Neural crest cell (in vitro differentiated cells): ENCODE results near the gene HOXA2. TPM values are rescaled to one million over a fixed set of nuclear protein-coding genes. Genes with fewer than 3 reads are reported as not detected.

Experiments used
- DNase-seq: peaks from one replicate; pipeline ENCODE4 v3.0.0; 2021; ENCODE audit warnings: low read depth, mixed read lengths, low spot score
- H3K27ac Mint-ChIP-seq: one replicate; pipeline ENCODE4 v1.8.0; 2021; ENCODE audit warnings: mild to moderate bottlenecking, mixed read lengths; ENCODE audit not compliant: unreplicated experiment
- H3K27me3 Mint-ChIP-seq: 2 replicates; pipeline ENCODE4 v1.8.0; 2021; ENCODE audit warnings: low read depth, mild to moderate bottlenecking, mixed read lengths
- H3K36me3 Mint-ChIP-seq: 2 replicates; pipeline ENCODE4 v1.8.0; 2021; ENCODE audit warnings: low read depth, mild to moderate bottlenecking, mixed read lengths
- H3K4me1 Mint-ChIP-seq: 2 replicates; pipeline ENCODE4 v1.8.0; 2021; ENCODE audit warnings: mixed read lengths
- H3K4me3 Mint-ChIP-seq: one replicate; pipeline ENCODE4 v1.8.0; 2021; ENCODE audit warnings: mild to moderate bottlenecking, mixed read lengths
- H3K9me3 Mint-ChIP-seq: 2 replicates; pipeline ENCODE4 v1.8.0; 2021; ENCODE audit warnings: mixed read lengths
- total RNA-seq: library from RNA; stranded (reverse); gene quantifications from 2 replicates; pipeline ENCODE4 v1.2.1, GENCODE V29; 2021
- TF ChIP-seq, protein P1 (sequence below): fragments of 200-600 bp; sonication (generic); conservative IDR thresholded peaks from 2 replicates; pipeline ENCODE4 v1.5.0; 2021; ENCODE audit warnings: antibody characterized with exemption, mild to moderate bottlenecking

HOXA2 gene
- total RNA-seq, 1 donor from 2014 or later, result 41.6 TPM

DNA sequence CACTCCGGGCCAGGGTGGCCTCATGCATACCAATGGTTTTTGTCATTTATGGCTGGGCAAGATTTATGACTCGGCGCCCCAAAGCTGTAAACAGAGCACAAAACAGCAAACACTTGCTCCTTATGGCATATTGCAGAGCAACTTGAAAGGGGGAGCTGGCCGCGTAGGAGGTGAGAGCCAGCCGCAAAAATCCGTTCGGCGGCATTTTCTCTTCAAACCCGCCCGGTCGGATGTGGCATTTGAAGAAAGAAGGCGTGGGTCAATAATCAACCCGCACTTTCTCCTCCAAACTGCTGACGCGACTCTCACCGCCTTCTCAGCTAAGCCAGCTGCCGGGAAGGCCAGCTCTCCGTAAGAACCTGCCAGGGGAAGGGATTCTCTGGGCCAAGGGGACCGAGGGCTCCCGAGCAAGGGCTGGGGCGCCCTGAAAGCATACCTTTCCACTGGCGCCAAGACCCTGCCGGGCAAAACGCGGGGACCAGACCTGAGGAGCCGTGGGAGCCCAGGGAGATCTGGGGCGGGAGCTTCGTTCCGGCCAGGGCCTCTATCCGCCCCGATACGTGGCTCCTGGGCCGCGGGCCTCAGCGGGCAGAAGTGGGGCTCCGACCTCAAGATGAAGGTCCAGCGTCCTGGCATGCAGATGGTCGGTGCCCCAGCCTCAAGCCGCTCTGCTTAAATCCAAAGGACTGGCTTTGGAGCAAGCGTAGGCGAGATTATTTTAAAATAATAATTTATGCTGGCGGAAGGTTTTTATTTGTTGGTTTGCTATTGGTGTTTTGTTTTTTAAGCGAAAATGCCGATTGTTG lies 12.9 kb upstream of the HOXA2 start:
- Mint-ChIP-seq H3K9me3 (no peaks in the 10 kb centered on the region), H3K27ac (no peak overlapping the region), H3K4me3 (peak overlapping the region; percentile 87), H3K4me1 (peaks cover 27% of the 10 kb centered on the region), H3K27me3 (peaks cover 96% of the 10 kb centered on the region), H3K36me3 (peaks cover 3% of the 10 kb centered on the region)
- no peak for DNase-seq
- TF ChIP-seq, protein P1, sequence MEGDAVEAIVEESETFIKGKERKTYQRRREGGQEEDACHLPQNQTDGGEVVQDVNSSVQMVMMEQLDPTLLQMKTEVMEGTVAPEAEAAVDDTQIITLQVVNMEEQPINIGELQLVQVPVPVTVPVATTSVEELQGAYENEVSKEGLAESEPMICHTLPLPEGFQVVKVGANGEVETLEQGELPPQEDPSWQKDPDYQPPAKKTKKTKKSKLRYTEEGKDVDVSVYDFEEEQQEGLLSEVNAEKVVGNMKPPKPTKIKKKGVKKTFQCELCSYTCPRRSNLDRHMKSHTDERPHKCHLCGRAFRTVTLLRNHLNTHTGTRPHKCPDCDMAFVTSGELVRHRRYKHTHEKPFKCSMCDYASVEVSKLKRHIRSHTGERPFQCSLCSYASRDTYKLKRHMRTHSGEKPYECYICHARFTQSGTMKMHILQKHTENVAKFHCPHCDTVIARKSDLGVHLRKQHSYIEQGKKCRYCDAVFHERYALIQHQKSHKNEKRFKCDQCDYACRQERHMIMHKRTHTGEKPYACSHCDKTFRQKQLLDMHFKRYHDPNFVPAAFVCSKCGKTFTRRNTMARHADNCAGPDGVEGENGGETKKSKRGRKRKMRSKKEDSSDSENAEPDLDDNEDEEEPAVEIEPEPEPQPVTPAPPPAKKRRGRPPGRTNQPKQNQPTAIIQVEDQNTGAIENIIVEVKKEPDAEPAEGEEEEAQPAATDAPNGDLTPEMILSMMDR, result no peak

DNA sequence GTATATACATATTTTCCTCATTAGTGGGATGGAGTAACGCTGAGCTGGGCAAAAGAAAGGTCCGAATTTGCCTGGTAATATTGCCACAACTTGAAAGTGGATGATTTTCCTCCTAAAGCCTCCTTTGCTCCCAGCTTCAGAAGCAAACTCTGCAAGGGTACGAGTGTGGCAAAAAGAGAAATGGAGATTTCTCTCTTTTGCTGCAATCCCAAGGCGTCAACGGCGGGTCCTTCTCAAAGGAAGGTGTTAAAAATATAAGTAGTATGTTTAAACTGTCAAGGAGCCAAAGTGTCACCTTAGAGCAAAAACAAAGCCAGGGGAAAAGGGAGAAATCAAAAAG lies 12.4 kb upstream of the HOXA2 start:
- peaks cover 4% of the 10 kb centered on the region for H3K36me3 Mint-ChIP-seq
- H3K27ac Mint-ChIP-seq, result no peak overlapping the region
- peaks cover 30% of the 10 kb centered on the region for H3K4me1 Mint-ChIP-seq
- H3K4me3 Mint-ChIP-seq, result peak overlapping the region; percentile 87
- H3K9me3 Mint-ChIP-seq, result no peaks in the 10 kb centered on the region
- no peak for DNase-seq
- H3K27me3 Mint-ChIP-seq, result peaks cover 96% of the 10 kb centered on the region
- TF ChIP-seq, protein P1, result no peak

DNA sequence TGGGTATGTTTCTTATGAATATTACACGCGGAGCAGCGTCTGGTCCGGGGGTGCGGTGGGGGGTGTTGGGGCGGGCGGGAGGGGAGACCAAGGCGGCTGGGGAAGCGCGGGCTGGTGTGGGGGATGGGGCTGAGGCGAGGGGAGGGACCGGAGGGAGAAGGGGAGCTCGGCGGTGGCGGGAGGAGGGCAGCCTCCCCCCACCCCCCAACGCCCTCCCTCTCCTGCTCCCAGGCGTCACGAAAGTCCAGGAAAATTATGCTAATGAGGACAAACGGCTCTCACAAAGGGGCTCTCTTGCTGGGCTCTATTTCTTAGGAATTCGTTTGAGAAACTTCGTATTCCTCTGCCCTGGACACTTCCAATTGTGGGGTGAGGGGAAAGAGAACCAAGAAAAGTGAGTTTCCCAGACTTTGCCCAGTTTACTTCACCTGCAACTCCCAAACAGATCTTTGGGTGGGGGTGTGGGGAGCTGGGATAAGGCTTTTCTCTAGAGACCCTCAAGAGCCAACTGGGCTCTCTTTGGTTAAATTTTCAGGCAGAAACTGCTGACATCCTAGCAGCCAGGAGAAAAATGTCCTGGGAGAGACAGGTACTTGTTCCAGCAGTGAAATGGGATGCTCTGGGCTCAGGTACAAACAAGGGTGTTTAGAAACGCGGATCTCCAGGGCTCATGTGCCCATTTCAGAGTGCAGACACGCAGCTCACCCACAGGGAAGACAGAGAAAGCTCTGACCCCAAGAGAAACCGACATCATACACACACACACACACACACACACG lies 11.7 kb upstream of the HOXA2 start:
- Mint-ChIP-seq H3K36me3 (peaks cover 9% of the 10 kb centered on the region), H3K27me3 (peaks cover 96% of the 10 kb centered on the region), H3K4me3 (peak overlapping the region; percentile 83), H3K9me3 (no peaks in the 10 kb centered on the region), H3K27ac (peak overlapping the region; percentile 20), H3K4me1 (peaks cover 36% of the 10 kb centered on the region)
- TF ChIP-seq, protein P1, result no peak
- no peak for DNase-seq

DNA sequence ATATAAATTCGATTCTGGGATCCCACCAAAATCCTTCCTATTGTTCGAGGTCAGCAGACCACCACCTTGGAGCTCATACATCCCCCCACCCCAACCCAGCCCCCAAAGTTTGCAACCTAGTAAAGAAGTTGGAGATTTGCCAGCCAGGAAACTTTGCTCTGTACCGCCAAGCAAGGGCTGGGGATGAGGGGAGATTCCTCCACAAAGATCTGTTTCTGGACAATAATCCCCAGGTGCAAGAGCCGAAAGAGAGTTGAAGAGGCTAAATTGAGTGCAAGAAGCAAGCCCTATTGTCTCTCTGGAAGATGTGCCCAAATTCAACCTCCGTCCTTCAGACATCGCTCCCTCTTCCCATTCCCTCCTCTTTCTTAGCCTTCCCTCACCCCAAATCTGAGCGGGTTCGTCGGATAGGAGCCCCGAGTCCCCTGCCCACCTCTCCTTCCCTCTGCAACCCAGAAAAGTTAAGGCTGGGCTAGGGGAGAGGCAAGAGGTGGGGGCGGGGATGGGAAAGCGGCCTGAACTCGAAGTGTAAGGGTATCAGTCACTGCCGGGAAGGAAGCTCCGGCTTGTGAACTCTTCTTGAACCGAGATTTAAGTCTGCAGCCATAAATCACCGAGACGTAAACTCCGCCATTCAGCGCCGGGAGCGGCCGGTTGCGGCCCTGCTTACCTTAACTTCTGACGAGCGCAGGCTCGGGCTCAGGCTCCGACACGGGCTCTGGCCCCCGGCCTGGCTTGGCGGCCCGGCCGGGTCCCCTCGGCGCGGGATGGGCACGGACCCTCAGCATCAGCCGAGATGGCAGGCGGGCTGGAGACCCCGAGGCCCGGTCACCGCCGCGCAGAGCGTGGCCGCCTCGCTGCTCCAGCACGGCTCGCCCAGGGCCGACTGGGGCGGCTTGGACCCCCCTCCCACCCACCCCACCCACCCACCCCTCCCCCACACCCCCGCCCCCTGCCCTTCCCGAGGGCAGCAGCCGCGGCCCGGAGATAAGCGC lies 10.8 kb upstream of the HOXA2 start:
- Mint-ChIP-seq H3K4me1 (peaks cover 44% of the 10 kb centered on the region), H3K4me3 (peak overlapping the region; percentile 89), H3K9me3 (no peaks in the 10 kb centered on the region), H3K36me3 (peaks cover 9% of the 10 kb centered on the region), H3K27me3 (peaks cover 96% of the 10 kb centered on the region), H3K27ac (no peak overlapping the region)
- DNase-seq, result no peak
- TF ChIP-seq, protein P1, result no peak

DNA sequence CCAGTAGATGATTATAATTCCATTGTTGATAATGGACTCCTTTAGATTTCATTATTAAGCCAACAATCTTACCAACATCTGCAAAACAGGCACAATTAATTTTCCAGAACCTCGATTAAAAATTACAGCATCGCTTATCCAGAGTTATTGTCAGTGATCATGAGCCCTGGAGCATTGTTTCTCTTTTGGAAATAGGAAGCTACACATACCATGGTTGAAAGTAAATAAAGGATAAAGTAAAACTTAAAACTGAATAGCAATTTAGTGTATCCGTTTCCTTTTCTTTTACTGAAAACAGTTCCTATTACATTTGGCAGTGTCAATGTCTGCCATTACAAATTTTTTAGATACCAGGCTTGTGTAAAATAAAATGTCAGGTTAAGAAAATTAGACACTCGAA lies 9.9 kb upstream of the HOXA2 start:
- TF ChIP-seq, protein P1, result no peak

More for the DNA sequence above, 9.9 kb upstream of the HOXA2 start:
- no peak for DNase-seq
- Mint-ChIP-seq H3K27me3 (peaks cover 96% of the 10 kb centered on the region), H3K9me3 (no peaks in the 10 kb centered on the region), H3K4me1 (peaks cover 49% of the 10 kb centered on the region), H3K36me3 (peaks cover 9% of the 10 kb centered on the region), H3K4me3 (peak overlapping the region; percentile 86), H3K27ac (no peak overlapping the region)
